GM23338 (cell line): ENCODE results near the gene SMAD9. TPM values are rescaled to one million over a fixed set of nuclear protein-coding genes. Genes with fewer than 3 reads are reported as not detected.

Source experiments
- ATAC-seq: fragments of 200-7000 bp; cut with Tn5 transposase; 3 replicates; pipeline ENCODE4 v1.9.1; 2020
- DNase-seq: peaks from one replicate; pipeline ENCODE4 v3.0.0-alpha.2; 2015; ENCODE audit warnings: low spot score
- H2AFZ ChIP-seq: fragments of 200-600 bp; sonication (generic); 2 replicates; pipeline ENCODE4 v1.8.0; 2016; ENCODE audit warnings: antibody characterized with exemption, mild to moderate bottlenecking, moderate library complexity
- H3F3A ChIP-seq: fragments of 200-600 bp; sonication (generic); replicated peaks from 2 replicates; pipeline ENCODE4 v1.8.0; 2017; ENCODE audit warnings: antibody characterized with exemption, mixed run types, low read depth
- H3K27ac ChIP-seq: fragments of 200-600 bp; sonication (generic); 2 replicates; pipeline ENCODE4 v1.6.1; 2016; ENCODE audit warnings: low read depth
- H3K27me3 ChIP-seq: fragments of 200-600 bp; sonication (generic); 2 replicates; pipeline ENCODE4 v1.8.0; 2016; ENCODE audit warnings: mild to moderate bottlenecking, mixed run types, moderate library complexity; ENCODE audit not compliant: insufficient read depth
- H3K36me3 ChIP-seq: fragments of 200-600 bp; sonication (generic); 2 replicates; pipeline ENCODE4 v1.8.0; 2016; ENCODE audit warnings: mild to moderate bottlenecking; ENCODE audit not compliant: insufficient read depth
- H3K4me1 ChIP-seq: fragments of 200-600 bp; sonication (generic); 2 replicates; pipeline ENCODE4 v1.8.0; 2016; ENCODE audit warnings: mild to moderate bottlenecking, moderate library complexity; ENCODE audit not compliant: insufficient read depth
- H3K4me2 ChIP-seq: fragments of 200-600 bp; sonication (generic); 2 replicates; pipeline ENCODE4 v1.7.1; 2017; ENCODE audit warnings: mixed run types
- H3K4me3 ChIP-seq: fragments of 200-600 bp; sonication (generic); 2 replicates; pipeline ENCODE4 v1.6.1; 2016; ENCODE audit warnings: mixed run types
- H3K79me2 ChIP-seq: fragments of 200-600 bp; sonication (generic); replicated peaks from 2 replicates; pipeline ENCODE4 v1.8.0; 2017; ENCODE audit warnings: mild to moderate bottlenecking; ENCODE audit not compliant: insufficient read depth
- H3K9me2 ChIP-seq: fragments of 200-600 bp; sonication (generic); 2 replicates; pipeline ENCODE4 v1.8.0; 2017; ENCODE audit not compliant: insufficient read depth
- H4K20me1 ChIP-seq: fragments of 200-600 bp; sonication (generic); replicated peaks from 2 replicates; pipeline ENCODE4 v1.8.0; 2017; ENCODE audit warnings: mild to moderate bottlenecking; ENCODE audit not compliant: insufficient read depth
- H3K27ac Mint-ChIP-seq: 2 replicates; pipeline ENCODE4 v1.8.0; 2020; ENCODE audit warnings: inconsistent platforms, mild to moderate bottlenecking, moderate library complexity, mixed read lengths
- H3K27me3 Mint-ChIP-seq: 3 replicates; pipeline ENCODE4 v1.8.0; 2022; ENCODE audit warnings: low read depth, mild to moderate bottlenecking, moderate library complexity, mixed read lengths, inconsistent platforms; ENCODE audit not compliant: insufficient read depth, poor library complexity
- H3K36me3 Mint-ChIP-seq: 3 replicates; pipeline ENCODE4 v1.8.0; 2021; ENCODE audit warnings: low read depth, mild to moderate bottlenecking, inconsistent platforms, moderate library complexity, mixed read lengths
- H3K4me1 Mint-ChIP-seq: 3 replicates; pipeline ENCODE4 v1.8.0; 2020; ENCODE audit warnings: mild to moderate bottlenecking, inconsistent platforms, mixed read lengths
- H3K4me3 Mint-ChIP-seq: 3 replicates; pipeline ENCODE4 v1.8.0; 2021; ENCODE audit warnings: moderate library complexity, mild to moderate bottlenecking, inconsistent platforms, mixed read lengths
- H3K9me3 Mint-ChIP-seq: 3 replicates; pipeline ENCODE4 v1.8.0; 2020; ENCODE audit warnings: moderate library complexity, mild to moderate bottlenecking, inconsistent platforms, mixed read lengths
- CREB1 ChIP-seq: fragments of 250-450 bp; sonication (Bioruptor Pico); IDR thresholded peaks from 2 replicates; pipeline ENCODE4 v1.5.0; 2020; ENCODE audit warnings: low read depth, mild to moderate bottlenecking, moderate library complexity
- ETS1 ChIP-seq: IDR thresholded peaks from 2 replicates; pipeline ENCODE4 v1.6.1; 2016; ENCODE audit warnings: antibody characterized with exemption
- EZH2 ChIP-seq: fragments of 200-600 bp; sonication (generic); IDR thresholded peaks from one replicate; pipeline ENCODE4 v1.8.0; 2017; ENCODE audit warnings: antibody characterized with exemption, mild to moderate bottlenecking, low read depth; ENCODE audit not compliant: unreplicated experiment
- EZH2phosphoT487 ChIP-seq: fragments of 200-600 bp; sonication (generic); IDR thresholded peaks from one replicate; pipeline ENCODE4 v1.8.1; 2018; ENCODE audit warnings: antibody characterized with exemption; ENCODE audit not compliant: unreplicated experiment
- JUNB ChIP-seq: IDR thresholded peaks from one replicate; pipeline ENCODE4 v1.6.1; 2016; ENCODE audit warnings: antibody characterized with exemption; ENCODE audit not compliant: unreplicated experiment
- NANOG ChIP-seq: IDR thresholded peaks from 2 replicates; pipeline ENCODE4 v1.6.1; 2016; ENCODE audit warnings: antibody characterized with exemption, borderline replicate concordance
- POLR2AphosphoS5 ChIP-seq: IDR thresholded peaks from 2 replicates; pipeline ENCODE4 v1.6.1; 2016; ENCODE audit warnings: antibody characterized with exemption, low read depth
- STAT1 ChIP-seq: IDR thresholded peaks from one replicate; pipeline ENCODE4 v1.6.1; 2016; ENCODE audit warnings: antibody characterized with exemption; ENCODE audit not compliant: unreplicated experiment
- ZNF114 ChIP-seq: fragments of 250-450 bp; sonication (Bioruptor Pico); IDR thresholded peaks from 2 replicates; pipeline ENCODE4 v1.5.0; 2020; ENCODE audit warnings: mild to moderate bottlenecking, moderate library complexity
- ZNF331 ChIP-seq: fragments of 250-450 bp; sonication (Bioruptor Pico); IDR thresholded peaks from 2 replicates; pipeline ENCODE4 v1.5.0; 2020; ENCODE audit warnings: low read depth, mild to moderate bottlenecking, moderate library complexity
- ZNF462 ChIP-seq: fragments of 250-450 bp; sonication (Bioruptor Pico); IDR thresholded peaks from 2 replicates; pipeline ENCODE4 v1.5.0; 2020; ENCODE audit warnings: mild to moderate bottlenecking, moderate library complexity
- long read RNA-seq: library from polyadenylated mRNA; unstranded; transcript quantifications from one replicate; pipeline ENCODE4 v2.0.0, GENCODE V29; 2020; ENCODE audit not compliant: unreplicated experiment
- polyA plus RNA-seq: library from polyadenylated mRNA; unstranded; fragments of >200 nt; fragmentation: Nextera tagmentation; extraction: Ambion mirVana; gene quantifications from 2 replicates; pipeline ENCODE4 v1.2.1, GENCODE V29; 2016
- total RNA-seq: library from RNA; depleted of rRNA; stranded (reverse); fragments of >200 nt; shearing (Covaris generic); gene quantifications from 2 replicates; pipeline ENCODE4 v1.2.3, GENCODE V29; 2014; rRNA removed
- TF ChIP-seq, protein P1 (sequence below): IDR thresholded peaks from one replicate; pipeline ENCODE4 v1.6.1; 2018; ENCODE audit warnings: antibody characterized with exemption; ENCODE audit not compliant: unreplicated experiment
- TF ChIP-seq, protein P2 (sequence below), 2 experiments: fragments of 200-600 bp in 1 of 2; sonication (generic) in 1 of 2; conservative IDR thresholded peaks; 2 replicates each; pipeline versions ENCODE4 v1.5.1 to v1.6.1; 2016 to 2017; ENCODE audit warnings: antibody characterized with exemption in 2 of 2, low read depth in 2 of 2, mild to moderate bottlenecking in 2 of 2, moderate library complexity in 1 of 2

SMAD9 gene
- total RNA-seq (1.3 and 1.4 TPM in 2 replicates), polyA plus RNA-seq (0.95 and 1.3 TPM in 2 replicates)
- long read RNA-seq, result 0 reads

DNA sequence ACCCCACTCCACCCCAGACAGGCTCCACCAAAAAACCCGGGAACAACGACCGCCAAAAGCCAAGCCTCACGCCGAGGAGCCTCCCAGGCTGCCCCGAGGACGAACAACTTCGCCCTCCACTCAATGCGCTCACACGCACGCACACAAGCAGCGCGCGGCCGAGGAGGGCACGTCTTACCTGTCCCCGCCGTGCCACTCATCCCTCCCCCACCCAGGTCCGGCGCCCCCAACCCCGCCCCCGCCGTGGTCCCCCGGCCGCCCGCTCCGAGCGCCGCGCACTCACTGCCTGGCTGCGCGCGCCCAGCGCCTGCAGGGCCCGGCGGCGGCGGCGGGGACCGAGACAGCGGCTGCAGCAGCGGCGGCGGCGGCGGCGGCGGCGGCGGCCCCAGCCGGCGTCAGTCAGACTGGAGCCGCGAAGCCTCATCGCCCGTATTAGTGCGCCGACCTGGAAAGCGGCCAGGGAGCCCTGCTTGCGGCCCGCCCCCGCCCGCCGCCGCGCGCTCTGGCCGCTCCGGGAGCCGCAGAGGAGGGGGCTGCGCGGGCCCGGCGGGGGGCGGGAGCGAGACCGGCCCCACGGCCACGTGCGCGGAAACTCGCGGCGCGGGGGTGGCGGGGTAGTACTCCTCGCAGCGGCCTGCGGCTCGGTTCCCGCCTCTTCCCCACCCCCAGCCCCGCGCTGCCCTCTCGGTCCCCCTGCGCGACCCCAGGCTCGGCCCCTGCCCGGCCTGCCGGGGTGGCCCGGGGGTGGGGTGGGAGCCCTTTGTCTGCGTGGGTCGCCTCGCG lies at the start of gene SMAD9:
SMAD9 (minus strand) TSS at position 406 of the 783 bp plus-strand sequence. CDS start 40,549 bp downstream, outside the sequence.
- ATAC-seq, result peak; percentile 74
- H3F3A ChIP-seq, result peaks cover 15% of the 10 kb centered on the region; the same call in 1 of the 2 replicates
- H3K36me3 ChIP-seq, result no peaks in the 10 kb centered on the region
- H3K4me1 ChIP-seq, result peaks cover 15% of the 10 kb centered on the region
- H3K79me2 ChIP-seq, result no peaks in the 10 kb centered on the region
- H3K4me2 ChIP-seq, result peak within 1 kb of the TSS; percentile 95
- no peak within 1 kb of the TSS for H3K27ac ChIP-seq
- peak within 1 kb of the TSS; percentile 84 for H3K4me3 ChIP-seq
- H3K27me3 ChIP-seq, result peaks cover 45% of the 10 kb centered on the region
- H2AFZ ChIP-seq, result peak within 1 kb of the TSS; percentile 99
- TF ChIP-seq CREB1 (no peak), NANOG (no peak), STAT1 (no peak), EZH2 (no peak), ZNF331 (CRISPR knock-in tag) (no peak), POLR2AphosphoS5 (no peak), ZNF114 (no peak), EZH2phosphoT487 (no peak), JUNB (no peak), ZNF462 (CRISPR knock-in tag) (no peak), ETS1 (no peak)
- TF ChIP-seq, protein P1, sequence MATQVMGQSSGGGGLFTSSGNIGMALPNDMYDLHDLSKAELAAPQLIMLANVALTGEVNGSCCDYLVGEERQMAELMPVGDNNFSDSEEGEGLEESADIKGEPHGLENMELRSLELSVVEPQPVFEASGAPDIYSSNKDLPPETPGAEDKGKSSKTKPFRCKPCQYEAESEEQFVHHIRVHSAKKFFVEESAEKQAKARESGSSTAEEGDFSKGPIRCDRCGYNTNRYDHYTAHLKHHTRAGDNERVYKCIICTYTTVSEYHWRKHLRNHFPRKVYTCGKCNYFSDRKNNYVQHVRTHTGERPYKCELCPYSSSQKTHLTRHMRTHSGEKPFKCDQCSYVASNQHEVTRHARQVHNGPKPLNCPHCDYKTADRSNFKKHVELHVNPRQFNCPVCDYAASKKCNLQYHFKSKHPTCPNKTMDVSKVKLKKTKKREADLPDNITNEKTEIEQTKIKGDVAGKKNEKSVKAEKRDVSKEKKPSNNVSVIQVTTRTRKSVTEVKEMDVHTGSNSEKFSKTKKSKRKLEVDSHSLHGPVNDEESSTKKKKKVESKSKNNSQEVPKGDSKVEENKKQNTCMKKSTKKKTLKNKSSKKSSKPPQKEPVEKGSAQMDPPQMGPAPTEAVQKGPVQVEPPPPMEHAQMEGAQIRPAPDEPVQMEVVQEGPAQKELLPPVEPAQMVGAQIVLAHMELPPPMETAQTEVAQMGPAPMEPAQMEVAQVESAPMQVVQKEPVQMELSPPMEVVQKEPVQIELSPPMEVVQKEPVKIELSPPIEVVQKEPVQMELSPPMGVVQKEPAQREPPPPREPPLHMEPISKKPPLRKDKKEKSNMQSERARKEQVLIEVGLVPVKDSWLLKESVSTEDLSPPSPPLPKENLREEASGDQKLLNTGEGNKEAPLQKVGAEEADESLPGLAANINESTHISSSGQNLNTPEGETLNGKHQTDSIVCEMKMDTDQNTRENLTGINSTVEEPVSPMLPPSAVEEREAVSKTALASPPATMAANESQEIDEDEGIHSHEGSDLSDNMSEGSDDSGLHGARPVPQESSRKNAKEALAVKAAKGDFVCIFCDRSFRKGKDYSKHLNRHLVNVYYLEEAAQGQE, result no peak
- TF ChIP-seq, protein P2, sequence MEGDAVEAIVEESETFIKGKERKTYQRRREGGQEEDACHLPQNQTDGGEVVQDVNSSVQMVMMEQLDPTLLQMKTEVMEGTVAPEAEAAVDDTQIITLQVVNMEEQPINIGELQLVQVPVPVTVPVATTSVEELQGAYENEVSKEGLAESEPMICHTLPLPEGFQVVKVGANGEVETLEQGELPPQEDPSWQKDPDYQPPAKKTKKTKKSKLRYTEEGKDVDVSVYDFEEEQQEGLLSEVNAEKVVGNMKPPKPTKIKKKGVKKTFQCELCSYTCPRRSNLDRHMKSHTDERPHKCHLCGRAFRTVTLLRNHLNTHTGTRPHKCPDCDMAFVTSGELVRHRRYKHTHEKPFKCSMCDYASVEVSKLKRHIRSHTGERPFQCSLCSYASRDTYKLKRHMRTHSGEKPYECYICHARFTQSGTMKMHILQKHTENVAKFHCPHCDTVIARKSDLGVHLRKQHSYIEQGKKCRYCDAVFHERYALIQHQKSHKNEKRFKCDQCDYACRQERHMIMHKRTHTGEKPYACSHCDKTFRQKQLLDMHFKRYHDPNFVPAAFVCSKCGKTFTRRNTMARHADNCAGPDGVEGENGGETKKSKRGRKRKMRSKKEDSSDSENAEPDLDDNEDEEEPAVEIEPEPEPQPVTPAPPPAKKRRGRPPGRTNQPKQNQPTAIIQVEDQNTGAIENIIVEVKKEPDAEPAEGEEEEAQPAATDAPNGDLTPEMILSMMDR (conservative IDR thresholded peaks at IDR 0.05; ENCODE audit: low read depth in 2 of 2), result no peak
- H3K27me3 Mint-ChIP-seq, result peaks cover 23% of the 10 kb centered on the region
- DNase-seq, result peak; percentile 78
- H4K20me1 ChIP-seq, result no peaks in the 10 kb centered on the region; the same call in 1 of the 2 replicates
- no peaks in the 10 kb centered on the region for H3K36me3 Mint-ChIP-seq
- peak within 1 kb of the TSS; percentile 89 for H3K4me3 Mint-ChIP-seq
- H3K27ac Mint-ChIP-seq, result no peak within 1 kb of the TSS
- peaks cover 8% of the 10 kb centered on the region; the same call in 2 of the 3 replicates for H3K4me1 Mint-ChIP-seq
- no peaks in the 10 kb centered on the region for H3K9me3 Mint-ChIP-seq
- no peaks in the 10 kb centered on the region for H3K9me2 ChIP-seq
